C4-2B (cell line): Measurements from ENCODE around the gene RNPC3.

Experiments used
- ZFX ChIP-seq: fragments of 450-650 bp; IDR thresholded peaks from 2 replicates; pipeline ENCODE4 v1.6.1; 2017
- TF ChIP-seq, protein P1 (sequence below): fragments of 450-650 bp; conservative IDR thresholded peaks from 2 replicates; pipeline ENCODE4 v1.5.1; 2017; ENCODE audit warnings: mild to moderate bottlenecking

DNA sequence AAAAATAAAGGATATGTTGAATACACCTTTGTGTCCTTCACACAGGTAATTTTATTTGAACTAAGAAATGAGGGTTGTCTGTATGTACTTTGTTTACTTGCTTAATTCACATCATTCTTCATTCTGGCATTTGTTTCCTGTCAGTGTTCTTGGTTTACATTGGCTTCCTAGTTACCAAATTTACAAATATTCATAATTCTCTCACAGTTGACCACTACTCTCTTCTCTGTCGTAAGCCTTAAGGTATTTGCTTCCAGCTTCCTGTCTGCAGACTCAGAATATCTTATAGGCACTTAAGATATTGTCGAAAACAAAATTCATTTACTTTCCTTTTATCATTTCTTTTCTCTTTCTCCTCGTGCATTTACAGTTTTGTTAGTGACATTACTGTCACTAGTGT, 15.9 kb downstream of the RNPC3 start:
- TF ChIP-seq, protein P1, sequence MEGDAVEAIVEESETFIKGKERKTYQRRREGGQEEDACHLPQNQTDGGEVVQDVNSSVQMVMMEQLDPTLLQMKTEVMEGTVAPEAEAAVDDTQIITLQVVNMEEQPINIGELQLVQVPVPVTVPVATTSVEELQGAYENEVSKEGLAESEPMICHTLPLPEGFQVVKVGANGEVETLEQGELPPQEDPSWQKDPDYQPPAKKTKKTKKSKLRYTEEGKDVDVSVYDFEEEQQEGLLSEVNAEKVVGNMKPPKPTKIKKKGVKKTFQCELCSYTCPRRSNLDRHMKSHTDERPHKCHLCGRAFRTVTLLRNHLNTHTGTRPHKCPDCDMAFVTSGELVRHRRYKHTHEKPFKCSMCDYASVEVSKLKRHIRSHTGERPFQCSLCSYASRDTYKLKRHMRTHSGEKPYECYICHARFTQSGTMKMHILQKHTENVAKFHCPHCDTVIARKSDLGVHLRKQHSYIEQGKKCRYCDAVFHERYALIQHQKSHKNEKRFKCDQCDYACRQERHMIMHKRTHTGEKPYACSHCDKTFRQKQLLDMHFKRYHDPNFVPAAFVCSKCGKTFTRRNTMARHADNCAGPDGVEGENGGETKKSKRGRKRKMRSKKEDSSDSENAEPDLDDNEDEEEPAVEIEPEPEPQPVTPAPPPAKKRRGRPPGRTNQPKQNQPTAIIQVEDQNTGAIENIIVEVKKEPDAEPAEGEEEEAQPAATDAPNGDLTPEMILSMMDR = no peak
- no peak for TF ChIP-seq ZFX
